ENCODE data around the gene ACIN1. TPM values are rescaled to one million over a fixed set of nuclear protein-coding genes. Genes with fewer than 3 reads are reported as not detected.
"Not testable (repeated sequence)": the region's sequence is repeated elsewhere in the genome, so short reads cannot be mapped to it uniquely, and the experiment has no call there.

Gene ACIN1
- total RNA-seq, 1 experiment from 2014 or later = 171 TPM

- TF ChIP-seq, protein P1, sequence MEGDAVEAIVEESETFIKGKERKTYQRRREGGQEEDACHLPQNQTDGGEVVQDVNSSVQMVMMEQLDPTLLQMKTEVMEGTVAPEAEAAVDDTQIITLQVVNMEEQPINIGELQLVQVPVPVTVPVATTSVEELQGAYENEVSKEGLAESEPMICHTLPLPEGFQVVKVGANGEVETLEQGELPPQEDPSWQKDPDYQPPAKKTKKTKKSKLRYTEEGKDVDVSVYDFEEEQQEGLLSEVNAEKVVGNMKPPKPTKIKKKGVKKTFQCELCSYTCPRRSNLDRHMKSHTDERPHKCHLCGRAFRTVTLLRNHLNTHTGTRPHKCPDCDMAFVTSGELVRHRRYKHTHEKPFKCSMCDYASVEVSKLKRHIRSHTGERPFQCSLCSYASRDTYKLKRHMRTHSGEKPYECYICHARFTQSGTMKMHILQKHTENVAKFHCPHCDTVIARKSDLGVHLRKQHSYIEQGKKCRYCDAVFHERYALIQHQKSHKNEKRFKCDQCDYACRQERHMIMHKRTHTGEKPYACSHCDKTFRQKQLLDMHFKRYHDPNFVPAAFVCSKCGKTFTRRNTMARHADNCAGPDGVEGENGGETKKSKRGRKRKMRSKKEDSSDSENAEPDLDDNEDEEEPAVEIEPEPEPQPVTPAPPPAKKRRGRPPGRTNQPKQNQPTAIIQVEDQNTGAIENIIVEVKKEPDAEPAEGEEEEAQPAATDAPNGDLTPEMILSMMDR (conservative IDR thresholded peaks at IDR 0.05) = no peak
- no peak for TF ChIP-seq EZH2 (IDR thresholded peaks at IDR 0.05; ENCODE audit: low read depth)
- no peak overlapping the region for H3K27ac ChIP-seq
- H3K9me3 ChIP-seq (ENCODE audit: insufficient read depth, low read depth) = no peaks in the 10 kb centered on the region
- no peaks in the 10 kb centered on the region for H3K79me2 ChIP-seq (ENCODE audit: low read depth)
- no peaks in the 10 kb centered on the region for H3K27me3 ChIP-seq (ENCODE audit: insufficient read depth, low read depth)
- POLR2A ChIA-PET (ENCODE audit: unreplicated experiment) = no interaction called here
- H3K9me2 ChIP-seq (ENCODE audit: insufficient read depth) = no peaks in the 10 kb centered on the region
- intact Hi-C loops (cut with micrococcal nuclease; ENCODE audit: unreplicated experiment) = no loop called here
- BruUV-seq (replicated peaks) = no TSS peak
- no peaks in the 10 kb centered on the region for H3K4me1 ChIP-seq (replicated peaks; ENCODE audit: insufficient read depth)
- H3F3A ChIP-seq (ENCODE audit: insufficient read depth, low read depth) = no peaks in the 10 kb centered on the region
- no peak overlapping the region for H2AFZ ChIP-seq
- no peak overlapping the region for H3K4me3 ChIP-seq
- H3K36me3 ChIP-seq (ENCODE audit: low read depth) = no peaks in the 10 kb centered on the region
- no peaks in the 10 kb centered on the region for H4K20me1 ChIP-seq (ENCODE audit: insufficient read depth)
- CTCF ChIA-PET = no interaction called here
- no peak for DNase-seq
- no peak overlapping the region for H3K4me2 ChIP-seq
Observed at GRCh38 chr14:23018107-23018506, 76.8 kb downstream of the ACIN1 start.

GRCh38 chr14:23017091-23017490, 77.8 kb downstream of the ACIN1 start:
- H2AFZ ChIP-seq = no peak overlapping the region
- H3K4me1 ChIP-seq (replicated peaks; ENCODE audit: insufficient read depth) = no peaks in the 10 kb centered on the region
- H3K79me2 ChIP-seq (ENCODE audit: low read depth) = no peaks in the 10 kb centered on the region
- no peaks in the 10 kb centered on the region for H3F3A ChIP-seq (ENCODE audit: insufficient read depth, low read depth)
- no peak overlapping the region for H3K27ac ChIP-seq
- H3K27me3 ChIP-seq (ENCODE audit: insufficient read depth, low read depth) = no peaks in the 10 kb centered on the region
- no peaks in the 10 kb centered on the region for H3K9me3 ChIP-seq (ENCODE audit: insufficient read depth, low read depth)
- no peaks in the 10 kb centered on the region for H3K9me2 ChIP-seq (ENCODE audit: insufficient read depth)
- TF ChIP-seq, protein P1 (conservative IDR thresholded peaks at IDR 0.05) = no peak
- no peak for TF ChIP-seq EZH2 (IDR thresholded peaks at IDR 0.05; ENCODE audit: low read depth)
- no TSS peak for BruUV-seq (replicated peaks)
- intact Hi-C loops (cut with micrococcal nuclease; ENCODE audit: unreplicated experiment) = no loop called here
- ChIA-PET CTCF (interaction anchor here (0.7 kb wide), 2 partner anchors 51 to 823 kb away, joined by 3 to 4 read pairs; no protein-coding TSS in a partner anchor), POLR2A (ENCODE audit: unreplicated experiment) (no interaction called here)
- H3K4me3 ChIP-seq = no peak overlapping the region
- no peaks in the 10 kb centered on the region for H4K20me1 ChIP-seq (ENCODE audit: insufficient read depth)
- no peaks in the 10 kb centered on the region for H3K36me3 ChIP-seq (ENCODE audit: low read depth)
- H3K4me2 ChIP-seq = no peak overlapping the region
- DNase-seq = no peak

DNA sequence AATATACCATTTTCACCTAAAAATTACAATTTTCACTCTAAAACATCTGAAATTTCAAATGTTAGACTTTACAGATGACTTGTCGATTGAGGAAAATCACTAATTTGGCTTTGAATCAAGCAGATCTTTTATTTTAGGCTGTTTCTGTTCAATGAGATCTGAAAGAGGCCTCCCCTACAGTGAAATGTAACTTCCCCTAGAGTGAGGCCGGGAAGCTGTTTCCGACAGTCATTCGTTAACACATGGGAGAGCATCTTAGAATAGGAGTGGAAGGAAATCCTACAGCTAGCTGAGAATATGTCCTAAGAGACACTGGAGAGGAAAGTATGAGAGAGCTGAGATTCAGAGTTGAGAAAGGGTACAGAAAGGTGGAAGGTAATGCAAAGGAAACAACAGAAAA, 79.3 kb downstream of the ACIN1 start:
- Histone ChIP-seq H4K20me1 (ENCODE audit: insufficient read depth) (no peaks in the 10 kb centered on the region), H3K9me2 (ENCODE audit: insufficient read depth) (no peaks in the 10 kb centered on the region), H3K27ac (no peak overlapping the region), H3K4me3 (no peak overlapping the region), H3K27me3 (ENCODE audit: insufficient read depth, low read depth) (no peaks in the 10 kb centered on the region), H3K4me1 (replicated peaks; ENCODE audit: insufficient read depth) (no peaks in the 10 kb centered on the region), H3F3A (ENCODE audit: insufficient read depth, low read depth) (no peaks in the 10 kb centered on the region), H3K36me3 (ENCODE audit: low read depth) (no peaks in the 10 kb centered on the region), H3K4me2 (no peak overlapping the region), H2AFZ (no peak overlapping the region), H3K79me2 (ENCODE audit: low read depth) (no peaks in the 10 kb centered on the region), H3K9me3 (ENCODE audit: insufficient read depth, low read depth) (no peaks in the 10 kb centered on the region)
- intact Hi-C loops (cut with micrococcal nuclease; ENCODE audit: unreplicated experiment) = no loop called here
- ChIA-PET CTCF (no interaction called here), POLR2A (ENCODE audit: unreplicated experiment) (no interaction called here)
- BruUV-seq (replicated peaks) = no TSS peak
- TF ChIP-seq, protein P1 (conservative IDR thresholded peaks at IDR 0.05) = no peak
- TF ChIP-seq EZH2 (IDR thresholded peaks at IDR 0.05; ENCODE audit: low read depth) = no peak
- DNase-seq = no peak

DNA sequence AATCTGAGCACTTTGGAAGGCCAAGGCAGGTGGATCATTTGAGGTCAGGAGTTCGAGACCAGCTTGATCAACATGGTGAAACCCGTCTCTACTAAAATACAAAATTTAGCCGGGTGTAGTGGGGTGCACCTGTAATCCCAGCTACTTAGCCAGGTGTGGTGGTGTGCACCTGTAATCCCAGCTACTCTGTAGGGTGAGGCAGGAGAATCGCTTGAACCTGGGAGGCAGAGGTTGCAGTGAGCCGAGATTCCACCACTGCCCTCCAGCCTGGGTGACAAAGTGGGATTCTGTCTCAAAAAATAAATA, 81.2 kb downstream of the ACIN1 start:
- POLR2A ChIA-PET (ENCODE audit: unreplicated experiment); H3K27me3 ChIP-seq (ENCODE audit: insufficient read depth, low read depth); CTCF ChIA-PET; H3K9me2 ChIP-seq (ENCODE audit: insufficient read depth); H3K27ac ChIP-seq; H4K20me1 ChIP-seq (ENCODE audit: insufficient read depth); H3K4me3 ChIP-seq; H3K9me3 ChIP-seq (ENCODE audit: insufficient read depth, low read depth); H3F3A ChIP-seq (ENCODE audit: insufficient read depth, low read depth); H3K4me2 ChIP-seq; H3K79me2 ChIP-seq (ENCODE audit: low read depth); H3K36me3 ChIP-seq (ENCODE audit: low read depth); BruUV-seq (replicated peaks); H2AFZ ChIP-seq; DNase-seq; intact Hi-C loops (cut with micrococcal nuclease; ENCODE audit: unreplicated experiment): not testable (repeated sequence)
- H3K4me1 ChIP-seq (replicated peaks; ENCODE audit: insufficient read depth) = peaks cover 10% of the 10 kb centered on the region; the same call in 1 of the 2 replicates
